WTC11 (cell line): Measurements from ENCODE around the gene PTPRN2. TPM values are rescaled to one million over a fixed set of nuclear protein-coding genes. Genes with fewer than 3 reads are reported as not detected.

ENCODE experiments used
- ATAC-seq: fragments of 200-7000 bp; cut with Tn5 transposase; 2 replicates; pipeline ENCODE4 v1.10.0; 2021; ENCODE audit warnings: mild to moderate bottlenecking, moderate library complexity
- CTCF ChIA-PET: fragments of 300-600 bp; sonication (Branson Sonifier 250); formaldehyde crosslinking; loops from one replicate; lab custom pipeline; 2021; ENCODE audit warnings: antibody characterized with exemption; lab: Charles Lee
- POLR2A ChIA-PET: fragments of 350-600 bp; sonication (Branson Sonifier 250); formaldehyde crosslinking; loops from one replicate; lab custom pipeline; 2021; ENCODE audit warnings: antibody characterized with exemption; lab: Charles Lee
- DNase-seq: peaks from one replicate; pipeline ENCODE4 v3.0.0; 2021; ENCODE audit warnings: low spot score
- H3K27ac Mint-ChIP-seq: 2 replicates; pipeline ENCODE4 v1.8.0; 2021; ENCODE audit warnings: mixed read lengths
- H3K27me3 Mint-ChIP-seq: 2 replicates; pipeline ENCODE4 v1.8.0; 2021; ENCODE audit warnings: low read depth, mild to moderate bottlenecking, moderate library complexity, mixed read lengths
- H3K36me3 Mint-ChIP-seq: 2 replicates; pipeline ENCODE4 v1.8.0; 2021; ENCODE audit warnings: mixed read lengths
- H3K4me1 Mint-ChIP-seq: 2 replicates; pipeline ENCODE4 v1.8.0; 2022; ENCODE audit warnings: mixed read lengths
- H3K4me3 Mint-ChIP-seq: 2 replicates; pipeline ENCODE4 v1.8.0; 2021; ENCODE audit warnings: mild to moderate bottlenecking, moderate library complexity, mixed read lengths
- H3K9me3 Mint-ChIP-seq: 2 replicates; pipeline ENCODE4 v1.8.0; 2021; ENCODE audit warnings: mixed read lengths
- AR ChIP-seq: fragments of 250-450 bp; sonication (Bioruptor Pico); IDR thresholded peaks from 2 replicates; pipeline ENCODE4 v1.9.0; 2021; ENCODE audit warnings: mild to moderate bottlenecking
- ATF3 ChIP-seq: sonication (generic); formaldehyde crosslinking; conservative IDR thresholded peaks from 2 replicates; pipeline ENCODE4 v1.8.1; 2022; ENCODE audit warnings: mild to moderate bottlenecking, missing genetic modification reagents
- CDX4 ChIP-seq: fragments of 250-450 bp; sonication (Bioruptor Pico); IDR thresholded peaks from 2 replicates; pipeline ENCODE4 v1.9.0; 2021; ENCODE audit warnings: moderate library complexity, mild to moderate bottlenecking, inconsistent platforms, borderline replicate concordance
- CTCF ChIP-seq: fragments of 200-600 bp; IDR thresholded peaks from 2 replicates; pipeline ENCODE4 v1.8.0; 2022; ENCODE audit warnings: antibody characterized with exemption
- E2F4 ChIP-seq: sonication (generic); formaldehyde crosslinking; IDR thresholded peaks from 2 replicates; pipeline ENCODE4 v1.8.1; 2022; ENCODE audit warnings: low read depth, mild to moderate bottlenecking, moderate library complexity, missing genetic modification reagents, borderline replicate concordance
- E2F5 ChIP-seq: sonication (generic); formaldehyde crosslinking; IDR thresholded peaks from 2 replicates; pipeline ENCODE4 v1.8.1; 2022; ENCODE audit warnings: mild to moderate bottlenecking, moderate library complexity, missing genetic modification reagents
- ESRRA ChIP-seq: sonication (generic); formaldehyde crosslinking; IDR thresholded peaks from 2 replicates; pipeline ENCODE4 v1.8.1; 2022; ENCODE audit warnings: mild to moderate bottlenecking, missing genetic modification reagents, borderline replicate concordance
- FOXP4 ChIP-seq: sonication (generic); formaldehyde crosslinking; IDR thresholded peaks from 2 replicates; pipeline ENCODE4 v1.8.0; 2022; ENCODE audit warnings: mild to moderate bottlenecking, missing genetic modification reagents
- IRF1 ChIP-seq: sonication (generic); formaldehyde crosslinking; IDR thresholded peaks from 2 replicates; pipeline ENCODE4 v1.8.0; 2023; ENCODE audit warnings: missing genetic modification reagents
- JAZF1 ChIP-seq: fragments of 250-450 bp; sonication (Bioruptor Pico); IDR thresholded peaks from 2 replicates; pipeline ENCODE4 v1.9.0; 2021; ENCODE audit warnings: moderate library complexity, mild to moderate bottlenecking, inconsistent platforms
- KAT7 ChIP-seq: sonication (generic); formaldehyde crosslinking; IDR thresholded peaks from 2 replicates; pipeline ENCODE4 v1.8.1; 2023; ENCODE audit warnings: missing genetic modification reagents, mild to moderate bottlenecking, borderline replicate concordance
- NR1H2 ChIP-seq: sonication (generic); formaldehyde crosslinking; IDR thresholded peaks from 2 replicates; pipeline ENCODE4 v1.9.0; 2021; ENCODE audit warnings: mild to moderate bottlenecking, moderate library complexity, missing genetic modification reagents
- NR2C2 ChIP-seq: sonication (generic); formaldehyde crosslinking; IDR thresholded peaks from 2 replicates; pipeline ENCODE4 v1.8.0; 2022; ENCODE audit warnings: mild to moderate bottlenecking, missing genetic modification reagents
- PRRX2 ChIP-seq: fragments of 250-450 bp; sonication (Bioruptor Pico); IDR thresholded peaks from 2 replicates; pipeline ENCODE4 v1.8.0; 2021; ENCODE audit warnings: mild to moderate bottlenecking
- SMAD3 ChIP-seq: sonication (generic); formaldehyde crosslinking; IDR thresholded peaks from 2 replicates; pipeline ENCODE4 v1.8.0; 2022; ENCODE audit warnings: missing genetic modification reagents, mild to moderate bottlenecking, borderline replicate concordance
- USF1 ChIP-seq: sonication (generic); formaldehyde crosslinking; IDR thresholded peaks from 2 replicates; pipeline ENCODE4 v1.8.0; 2022; ENCODE audit warnings: mild to moderate bottlenecking, missing genetic modification reagents
- USF2 ChIP-seq: sonication (generic); formaldehyde crosslinking; IDR thresholded peaks from 2 replicates; pipeline ENCODE4 v1.8.1; 2023; ENCODE audit warnings: mild to moderate bottlenecking, missing genetic modification reagents, moderate library complexity
- ZNF219 ChIP-seq: sonication (generic); formaldehyde crosslinking; IDR thresholded peaks from 2 replicates; pipeline ENCODE4 v1.8.0; 2023; ENCODE audit warnings: missing genetic modification reagents, mild to moderate bottlenecking, borderline replicate concordance
- ZNF263 ChIP-seq: sonication (generic); formaldehyde crosslinking; IDR thresholded peaks from 2 replicates; pipeline ENCODE4 v1.8.1; 2022; ENCODE audit warnings: low read depth, mild to moderate bottlenecking, moderate library complexity, missing genetic modification reagents
- ZSCAN18 ChIP-seq: fragments of 250-450 bp; sonication (Bioruptor Pico); IDR thresholded peaks from 2 replicates; pipeline ENCODE4 v2.1.2; 2022; ENCODE audit warnings: mild to moderate bottlenecking, moderate library complexity
- total RNA-seq: library from RNA; stranded (reverse); gene quantifications from 3 replicates; pipeline ENCODE4 v1.2.3, GENCODE V29; 2021

Gene PTPRN2
- total RNA-seq, 1 experiment from 2014 or later: 4.7 TPM

GRCh38 chr7:157990226-157990880, 597.3 kb downstream of the PTPRN2 start:
- ATAC-seq: no peak
- H3K27ac Mint-ChIP-seq: no peak overlapping the region
- CTCF ChIA-PET: no interaction called here
- no peak for TF ChIP-seq ZSCAN18 (CRISPR knock-in tag)
- TF ChIP-seq NR2C2: no peak
- no peak for TF ChIP-seq SMAD3 (CRISPR knock-in tag)
- no peak for TF ChIP-seq JAZF1 (CRISPR knock-in tag)
- TF ChIP-seq E2F4 (CRISPR knock-in tag): no peak
- no peak for TF ChIP-seq ATF3 (CRISPR knock-in tag)
- TF ChIP-seq IRF1 (CRISPR knock-in tag): no peak
- TF ChIP-seq ZNF263 (CRISPR knock-in tag): no peak
- TF ChIP-seq USF2 (CRISPR knock-in tag): no peak
- no peak for TF ChIP-seq USF1 (CRISPR knock-in tag)
- TF ChIP-seq, all 79 proteins: peak for 0
- Mint-ChIP-seq H3K27me3 (no peaks in the 10 kb centered on the region), H3K36me3 (peaks cover 23% of the 10 kb centered on the region), H3K9me3 (peaks cover 7% of the 10 kb centered on the region), H3K4me3 (no peak overlapping the region), H3K4me1 (no peaks in the 10 kb centered on the region; the same call in 1 of the 2 replicates)
- POLR2A ChIA-PET: no interaction called here
- no peak for DNase-seq

GRCh38 chr7:157989589-157989988, 598.0 kb downstream of the PTPRN2 start:
- no peaks in the 10 kb centered on the region for H3K27me3 Mint-ChIP-seq
- no peak for DNase-seq
- no peak overlapping the region for H3K4me3 Mint-ChIP-seq
- H3K36me3 Mint-ChIP-seq: peaks cover 26% of the 10 kb centered on the region
- no peak overlapping the region for H3K27ac Mint-ChIP-seq
- peaks cover 11% of the 10 kb centered on the region for H3K9me3 Mint-ChIP-seq
- POLR2A ChIA-PET: no interaction called here
- H3K4me1 Mint-ChIP-seq: no peaks in the 10 kb centered on the region; the same call in 1 of the 2 replicates
- ATAC-seq: no peak
- CTCF ChIA-PET: interaction anchor here (0.7 kb wide), 1 partner anchor 9 kb away, joined by 5 read pairs; no protein-coding TSS in a partner anchor
- TF ChIP-seq AR (CRISPR knock-in tag) (no peak), ZNF219 (CRISPR knock-in tag) (no peak), NR1H2 (no peak), JAZF1 (CRISPR knock-in tag) (no peak), KAT7 (CRISPR knock-in tag) (no peak), CTCF (no peak), E2F5 (CRISPR knock-in tag) (no peak), PRRX2 (CRISPR knock-in tag) (no peak), ESRRA (CRISPR knock-in tag) (no peak), CDX4 (no peak), FOXP4 (CRISPR knock-in tag) (no peak)
